GM12878 (cell line): ENCODE data around the gene TMEM254. TPM values are rescaled to one million over a fixed set of nuclear protein-coding genes. Genes with fewer than 3 reads are reported as not detected.

ENCODE experiments used
- ATAC-seq: fragments of 200-7000 bp; cut with Tn5 transposase; 3 replicates; pipeline ENCODE4 v1.9.1; 2020; ENCODE audit warnings: mild to moderate bottlenecking, moderate library complexity
- BruUV-seq: library from RNA; stranded (reverse); fragments of 400-500 nt; replicated peaks from 2 replicates; lab custom pipeline; 2021; lab: Mats Ljungman, UMichigan
- CTCF ChIA-PET: fragments of 300-600 bp; sonication (Branson Sonifier 250); formaldehyde crosslinking; extraction: SDS; loops from one replicate; lab custom pipeline; 2021; ENCODE audit warnings: inconsistent platforms; lab: Yijun Ruan, JAX
- POLR2A ChIA-PET: fragments of 350-600 bp; formaldehyde crosslinking; extraction: SDS; loops from one replicate; lab custom pipeline; 2021; ENCODE audit warnings: inconsistent platforms; lab: Charles Lee
- RAD21 ChIA-PET: fragments of 300-600 bp; sonication (Branson Sonifier 250); formaldehyde crosslinking; loops from one replicate; lab custom pipeline; 2023; ENCODE audit warnings: antibody characterized with exemption; ENCODE audit not compliant: unreplicated experiment; lab: Charles Lee
- SMC1A ChIA-PET: fragments of 300-600 bp; sonication (Branson Sonifier 250); formaldehyde crosslinking; loops from one replicate; lab custom pipeline; 2023; ENCODE audit not compliant: unreplicated experiment, uncharacterized antibody; lab: Charles Lee
- DNase-seq: peaks from one replicate; pipeline ENCODE4 v3.0.0-alpha.2; 2011; ENCODE audit warnings: low read depth, low spot score
- FAIRE-seq: peaks from 3 replicates; lab custom pipeline; 2011; peaks lifted over from hg19 to GRCh38; lab: Jason Lieb, UNC
- H2AFZ ChIP-seq: 2 replicates; pipeline ENCODE4 v1.6.0; 2011; ENCODE audit warnings: low read depth, low read length, control low read depth; ENCODE audit not compliant: control insufficient read depth
- H3K27ac ChIP-seq: 2 replicates; pipeline ENCODE4 v1.5.1; 2011; ENCODE audit warnings: control low read depth; ENCODE audit not compliant: control insufficient read depth, insufficient read depth
- H3K27me3 ChIP-seq, 2 experiments: replicated peaks in 1 of 2; 2 replicates each; pipeline versions ENCODE4 v1.6.0 to v1.6.1; 2011; ENCODE audit warnings: low read length in 1 of 2; ENCODE audit not compliant: control insufficient read depth in 2 of 2, insufficient read depth in 2 of 2
- H3K36me3 ChIP-seq, 2 experiments: 2 replicates each; pipeline ENCODE4 v1.5.1; 2011; ENCODE audit warnings: low read length in 1 of 2; ENCODE audit not compliant: control insufficient read depth in 2 of 2, insufficient read depth in 2 of 2
- H3K4me1 ChIP-seq: 2 replicates; pipeline ENCODE4 v1.6.1; 2011; ENCODE audit warnings: mild to moderate bottlenecking, low read length, moderate library complexity, mixed read lengths; ENCODE audit not compliant: control insufficient read depth, insufficient read depth
- H3K4me2 ChIP-seq: 2 replicates; pipeline ENCODE4 v1.6.0; 2011; ENCODE audit warnings: control low read depth; ENCODE audit not compliant: control insufficient read depth, insufficient read depth
- H3K4me3 ChIP-seq: fragments of 200-600 bp; sonication (generic); 2 replicates; pipeline ENCODE4 v1.5.1; 2016
- H3K79me2 ChIP-seq: 2 replicates; pipeline ENCODE4 v1.6.0; 2011; ENCODE audit warnings: low read length; ENCODE audit not compliant: control insufficient read depth, insufficient read depth
- H3K9ac ChIP-seq: 2 replicates; pipeline ENCODE4 v1.8.0; 2011; ENCODE audit warnings: low read length, control low read depth, mixed read lengths; ENCODE audit not compliant: control insufficient read depth, insufficient read depth
- H3K9me3 ChIP-seq: replicated peaks from 3 replicates; pipeline ENCODE4 v1.5.1; 2011; ENCODE audit warnings: mild to moderate bottlenecking, low read length; ENCODE audit not compliant: control insufficient read depth, insufficient read depth
- H4K20me1 ChIP-seq: 2 replicates; pipeline ENCODE4 v1.6.0; 2011; ENCODE audit not compliant: control insufficient read depth, insufficient read depth
- BACH1 ChIP-seq: fragments of 450-650 bp; IDR thresholded peaks from 2 replicates; pipeline ENCODE4 v1.6.1; 2017; ENCODE audit warnings: mild to moderate bottlenecking, borderline replicate concordance
- BMI1 ChIP-seq: fragments of 450-650 bp; IDR thresholded peaks from 2 replicates; pipeline ENCODE4 v1.6.1; 2016; ENCODE audit warnings: mild to moderate bottlenecking, moderate library complexity, borderline replicate concordance
- CHD2 ChIP-seq: IDR thresholded peaks from 2 replicates; pipeline ENCODE4 v1.6.1; 2011; ENCODE audit warnings: low read depth, low read length, improper control_type of control experiment, borderline replicate concordance
- EP300 ChIP-seq, 2 experiments: fragments of 150-350 bp in 1 of 2; IDR thresholded peaks; 2 replicates each; pipeline ENCODE4 v1.6.1; 2011 to 2012; ENCODE audit warnings: low read depth in 2 of 2, low read length in 2 of 2, borderline replicate concordance in 1 of 2, improper control_type of control experiment in 1 of 2, inconsistent platforms in 1 of 2; ENCODE audit not compliant: control insufficient read depth in 1 of 2
- JUND ChIP-seq: IDR thresholded peaks from 2 replicates; pipeline ENCODE4 v1.6.1; 2012; ENCODE audit warnings: low read depth, mild to moderate bottlenecking, low read length, improper control_type of control experiment, moderate library complexity
- MYC ChIP-seq: IDR thresholded peaks from 2 replicates; pipeline ENCODE4 v1.6.1; 2011; ENCODE audit warnings: mild to moderate bottlenecking, low read length, moderate library complexity, inconsistent platforms; ENCODE audit not compliant: insufficient read depth, insufficient replicate concordance, insufficient read length, severe bottlenecking
- NFYB ChIP-seq: IDR thresholded peaks from 2 replicates; pipeline ENCODE4 v1.6.1; 2011; ENCODE audit warnings: low read depth, mild to moderate bottlenecking, low read length, improper control_type of control experiment, moderate library complexity; ENCODE audit not compliant: insufficient read depth
- POU2F2 ChIP-seq: IDR thresholded peaks from 3 replicates; pipeline ENCODE4 v1.6.1; 2011; ENCODE audit warnings: low read depth, mild to moderate bottlenecking, low read length, borderline replicate concordance
- SREBF2 ChIP-seq: IDR thresholded peaks from 2 replicates; pipeline ENCODE4 v1.6.1; 2012; ENCODE audit warnings: mild to moderate bottlenecking, low read length
- SUPT20H ChIP-seq: IDR thresholded peaks from 2 replicates; pipeline ENCODE4 v1.6.1; 2011; ENCODE audit warnings: low read depth, mild to moderate bottlenecking, low read length, moderate library complexity, borderline replicate concordance; ENCODE audit not compliant: control insufficient read depth
- SUZ12 ChIP-seq: fragments of 200-600 bp; sonication (generic); IDR thresholded peaks from one replicate; pipeline ENCODE4 v1.6.1; 2018; ENCODE audit warnings: antibody characterized with exemption, mild to moderate bottlenecking; ENCODE audit not compliant: unreplicated experiment
- TCF7 ChIP-seq: IDR thresholded peaks from 2 replicates; pipeline ENCODE4 v1.6.1; 2014; ENCODE audit warnings: antibody characterized with exemption, borderline replicate concordance
- WGBS: methylation state at CpG from one replicate; pipeline ENCODE4 v1.1.6; 2016; ENCODE audit warnings: low lambda C conversion rate; ENCODE audit not compliant: insufficient replicate concordance, insufficient coverage; ENCODE audit errors: missing lambda C conversion rate; 5-methylcytosine and 5-hydroxymethylcytosine counted together
- in situ Hi-C: fragments of 300-500 bp; cut with MboI; formaldehyde crosslinking; loops from 9 replicates; pipeline ENCODE4 v1.14.3; 2018; ENCODE audit warnings: mixed read lengths
- intact Hi-C: fragments of 100-400 bp; cut with micrococcal nuclease; formaldehyde crosslinking; loops from one replicate; pipeline ENCODE4 v1.14.2; 2022; ENCODE audit not compliant: unreplicated experiment
- polyA plus RNA-seq, 11 experiments: library from polyadenylated mRNA; depleted of rRNA in 4 of 11; unstranded in 6 of 11; stranded (reverse) in 5 of 11; fragments of >200 nt; fragmentation: Nextera tagmentation in 4 of 11; fragmentation: Illumina TruSeq in 1 of 11; extraction: Ambion mirVana in 4 of 11; extraction: Trizol in 1 of 11; gene quantifications; 1 replicate in 1 of 11; 2 replicates in 10 of 11; pipeline versions ENCODE4 v1.2.1 to v1.2.3, GENCODE V29; 2011 to 2016; ENCODE audit warnings: inconsistent platforms in 2 of 11, missing spikeins in 2 of 11, low read depth in 1 of 11
- total RNA-seq, 4 experiments: library from RNA; depleted of rRNA in 3 of 4; stranded (reverse); fragments of >200 nt in 3 of 4; fragmentation: Illumina TruSeq in 1 of 4; extraction: Trizol in 1 of 4; gene quantifications; 2 replicates each; pipeline versions ENCODE4 v1.2.1 to v1.2.3, GENCODE V29; 2013 to 2021
- TF ChIP-seq, protein P1 (sequence below): fragments of 450-650 bp; formaldehyde crosslinking; IDR thresholded peaks from 2 replicates; pipeline ENCODE4 v1.4.0; 2022; ENCODE audit warnings: mild to moderate bottlenecking, moderate library complexity

The TMEM254 gene
- total and polyA plus RNA-seq, 10 of the 15 experiments (the other 5 are each of a cell fraction or from before 2014, with no cell fraction given) = 5.6 to 29.0 (median 13.1) TPM

DNA sequence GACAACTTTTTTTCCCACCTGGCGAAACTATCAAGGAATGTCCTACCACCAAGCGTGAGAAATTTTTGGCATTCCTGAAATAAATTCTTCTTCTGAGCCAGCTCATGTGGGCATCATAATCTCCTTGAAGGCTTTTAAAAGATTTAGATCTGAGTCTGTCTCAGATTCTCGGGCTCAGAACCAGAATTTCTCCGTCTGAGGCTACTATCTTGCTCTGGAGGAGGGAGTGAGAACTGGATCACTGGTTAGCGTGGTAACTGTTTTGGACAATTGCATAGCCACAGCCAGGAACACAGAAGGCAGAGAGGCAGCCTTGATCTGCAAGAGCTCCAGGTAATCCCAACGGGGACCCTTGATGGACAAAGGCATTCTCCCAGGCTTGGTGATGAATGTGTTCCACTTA lies 53.0 kb downstream of the TMEM254 start (continued):
- no peak for TF ChIP-seq BMI1
- no peak for TF ChIP-seq EP300 (IDR thresholded peaks at IDR 0.05; ENCODE audit: borderline replicate concordance in 1 of 2, control insufficient read depth in 1 of 2, low read depth in 2 of 2, low read length in 2 of 2)
- TF ChIP-seq, protein P1, sequence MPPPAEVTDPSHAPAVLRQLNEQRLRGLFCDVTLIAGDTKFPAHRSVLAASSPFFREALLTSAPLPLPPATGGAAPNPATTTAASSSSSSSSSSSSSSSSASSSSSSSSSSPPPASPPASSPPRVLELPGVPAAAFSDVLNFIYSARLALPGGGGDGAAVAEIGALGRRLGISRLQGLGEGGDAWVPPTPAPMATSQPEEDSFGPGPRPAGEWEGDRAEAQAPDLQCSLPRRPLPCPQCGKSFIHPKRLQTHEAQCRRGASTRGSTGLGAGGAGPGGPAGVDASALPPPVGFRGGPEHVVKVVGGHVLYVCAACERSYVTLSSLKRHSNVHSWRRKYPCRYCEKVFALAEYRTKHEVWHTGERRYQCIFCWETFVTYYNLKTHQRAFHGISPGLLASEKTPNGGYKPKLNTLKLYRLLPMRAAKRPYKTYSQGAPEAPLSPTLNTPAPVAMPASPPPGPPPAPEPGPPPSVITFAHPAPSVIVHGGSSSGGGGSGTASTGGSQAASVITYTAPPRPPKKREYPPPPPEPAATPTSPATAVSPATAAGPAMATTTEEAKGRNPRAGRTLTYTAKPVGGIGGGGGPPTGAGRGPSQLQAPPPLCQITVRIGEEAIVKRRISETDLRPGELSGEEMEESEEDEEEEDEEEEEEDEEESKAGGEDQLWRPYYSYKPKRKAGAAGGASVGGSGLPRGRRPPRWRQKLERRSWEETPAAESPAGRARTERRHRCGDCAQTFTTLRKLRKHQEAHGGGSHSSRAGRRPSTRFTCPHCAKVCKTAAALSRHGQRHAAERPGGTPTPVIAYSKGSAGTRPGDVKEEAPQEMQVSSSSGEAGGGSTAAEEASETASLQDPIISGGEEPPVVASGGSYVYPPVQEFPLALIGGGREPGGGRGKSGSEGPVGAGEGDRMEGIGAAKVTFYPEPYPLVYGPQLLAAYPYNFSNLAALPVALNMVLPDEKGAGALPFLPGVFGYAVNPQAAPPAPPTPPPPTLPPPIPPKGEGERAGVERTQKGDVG (CRISPR knock-in tag) = no peak
- no peak for TF ChIP-seq TCF7
- no peak for TF ChIP-seq SUPT20H
- TF ChIP-seq MYC = no peak
- no peak for TF ChIP-seq JUND
- TF ChIP-seq, all 136 proteins: peak for 0

DNA sequence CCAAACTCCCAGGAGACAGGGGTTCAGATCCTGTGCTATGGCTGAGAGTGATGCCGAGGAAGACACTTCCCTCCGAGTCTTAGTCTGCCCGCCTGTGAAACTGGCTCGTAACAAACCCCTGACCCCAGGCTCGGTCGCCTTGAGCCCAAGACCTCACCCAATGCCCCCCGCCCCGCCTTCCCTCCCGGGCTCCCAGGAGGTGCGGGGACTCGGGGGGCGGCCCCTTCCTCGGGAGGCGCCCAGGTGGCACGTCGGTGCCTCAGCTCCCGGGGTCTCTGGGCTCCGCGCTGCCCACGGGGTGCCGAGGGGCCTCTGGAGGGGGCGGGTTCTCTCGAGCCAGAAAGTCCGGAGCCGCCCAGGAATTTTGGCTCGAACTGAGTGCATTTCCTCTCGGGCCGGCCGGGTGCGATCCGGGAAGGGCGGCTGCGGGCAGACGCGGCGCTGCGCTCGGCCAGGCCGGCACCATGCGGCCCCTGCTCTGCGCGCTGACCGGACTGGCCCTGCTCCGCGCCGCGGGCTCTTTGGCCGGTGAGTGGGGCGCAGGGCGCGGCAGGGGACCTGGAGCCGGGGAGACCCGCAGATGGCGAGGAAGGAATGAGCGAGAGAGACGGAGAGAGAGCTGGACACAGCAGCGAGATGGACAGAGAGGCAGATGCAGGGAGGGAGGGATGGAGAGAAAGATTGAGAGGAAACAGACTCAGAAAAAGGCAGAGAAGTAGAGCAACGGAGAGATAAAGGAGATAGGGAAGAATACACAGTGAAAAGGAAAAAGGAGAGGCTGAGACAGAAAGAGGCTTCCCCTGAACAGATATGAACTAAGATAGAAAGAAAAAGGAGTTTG lies 54.1 kb downstream of the TMEM254 start, which contains the start of gene PLAC9:
PLAC9 (plus strand) TSS at position 432 of the 841 bp plus-strand sequence; CDS start at position 465, 33 bp downstream.
- no peak within 1 kb of the TSS for H3K27ac ChIP-seq
- no peaks in the 10 kb centered on the region for H3K4me1 ChIP-seq
- no peak within 1 kb of the TSS for H3K4me3 ChIP-seq
- TF ChIP-seq BACH1 (no peak), SREBF2 (no peak), JUND (no peak), CHD2 (no peak), POU2F2 (no peak), NFYB (no peak), SUZ12 (peak; percentile 83)
- H3K4me2 ChIP-seq = no peak within 1 kb of the TSS
- H3K36me3 ChIP-seq = no peaks in the 10 kb centered on the region
- H3K27me3 ChIP-seq = peaks cover 3 to 7% of the 10 kb centered on the region in 2 experiments; a peak in 3 of 4 replicates
- no peak for FAIRE-seq
- intact Hi-C loops = no loop called here
- H2AFZ ChIP-seq = no peak within 1 kb of the TSS
- ChIA-PET SMC1A (no interaction called here), CTCF (no interaction called here), RAD21 (no interaction called here), POLR2A (no interaction called here)
- no peak within 1 kb of the TSS for H3K9ac ChIP-seq
- no TSS peak for BruUV-seq
- H3K9me3 ChIP-seq = no peaks in the 10 kb centered on the region
- in situ Hi-C loops = no loop called here
- H3K79me2 ChIP-seq = no peaks in the 10 kb centered on the region
- ATAC-seq = no peak
- DNase-seq = no peak
- no peaks in the 10 kb centered on the region for H4K20me1 ChIP-seq
- WGBS = 14% methylated on average over 27 of the region's 58 CpGs
